OCI-LY1 (cell line): ENCODE measurements around the gene TADA1.

ENCODE experiments used
- H2AFZ ChIP-seq: fragments of 200-600 bp; sonication (generic), shearing (Covaris generic); 2 replicates; pipeline ENCODE4 v1.6.0; 2014; ENCODE audit warnings: antibody characterized with exemption, mild to moderate bottlenecking, low read length
- H3F3A ChIP-seq: fragments of 200-600 bp; sonication (generic), shearing (Covaris generic); 2 replicates; pipeline ENCODE4 v1.6.0; 2014; ENCODE audit warnings: mild to moderate bottlenecking, antibody characterized with exemption, low read length, moderate library complexity; ENCODE audit not compliant: insufficient read depth
- H3K27ac ChIP-seq: fragments of 200-600 bp; sonication (generic); 2 replicates; pipeline ENCODE4 v1.5.1; 2014; ENCODE audit warnings: low read length, mixed run types, mild to moderate bottlenecking, low read depth; ENCODE audit not compliant: poor library complexity, severe bottlenecking
- H3K27me3 ChIP-seq: fragments of 200-600 bp; sonication (generic); 2 replicates; pipeline ENCODE4 v1.6.0; 2014; ENCODE audit warnings: antibody characterized with exemption, mild to moderate bottlenecking, low read length, moderate library complexity; ENCODE audit not compliant: insufficient read depth
- H3K36me3 ChIP-seq: fragments of 200-600 bp; sonication (generic); 2 replicates; pipeline ENCODE4 v1.6.1; 2014; ENCODE audit warnings: mild to moderate bottlenecking, antibody characterized with exemption, low read length, moderate library complexity, mixed read lengths; ENCODE audit not compliant: insufficient read depth
- H3K4me1 ChIP-seq: fragments of 200-600 bp; sonication (generic); 2 replicates; pipeline ENCODE4 v1.5.1; 2014; ENCODE audit warnings: mild to moderate bottlenecking, low read length, moderate library complexity; ENCODE audit not compliant: insufficient read depth, severe bottlenecking
- H3K4me2 ChIP-seq: fragments of 200-600 bp; sonication (generic), shearing (Covaris generic); 2 replicates; pipeline ENCODE4 v1.6.1; 2014; ENCODE audit warnings: low read length
- H3K4me3 ChIP-seq: fragments of 200-600 bp; sonication (generic); 2 replicates; pipeline ENCODE4 v1.5.1; 2014; ENCODE audit warnings: low read length, low read depth, mild to moderate bottlenecking, mixed read lengths; ENCODE audit not compliant: poor library complexity, severe bottlenecking
- H3K79me2 ChIP-seq: fragments of 200-600 bp; shearing (Covaris generic); 2 replicates; pipeline ENCODE4 v1.6.1; 2016; ENCODE audit warnings: mixed run types, low read length, mixed read lengths; ENCODE audit not compliant: insufficient read depth
- H3K9ac ChIP-seq: fragments of 200-600 bp; sonication (generic), shearing (Covaris generic); 2 replicates; pipeline ENCODE4 v1.6.1; 2014; ENCODE audit warnings: mild to moderate bottlenecking, low read length, mixed read lengths
- H3K9me2 ChIP-seq: fragments of 200-600 bp; sonication (generic), shearing (Covaris generic); 2 replicates; pipeline ENCODE4 v1.6.1; 2014; ENCODE audit warnings: low read depth, mild to moderate bottlenecking, low read length, mixed read lengths
- H3K9me3 ChIP-seq: fragments of 200-600 bp; shearing (Covaris generic); 2 replicates; pipeline ENCODE4 v1.6.1; 2014; ENCODE audit warnings: low read length, mixed read lengths
- H4K20me1 ChIP-seq: fragments of 200-600 bp; sonication (generic), shearing (Covaris generic); 2 replicates; pipeline ENCODE4 v1.6.0; 2016; ENCODE audit warnings: mild to moderate bottlenecking, low read length; ENCODE audit not compliant: insufficient read depth
- EZH2 ChIP-seq: fragments of 200-600 bp; sonication (generic), shearing (Covaris generic); IDR thresholded peaks from 2 replicates; pipeline ENCODE4 v1.8.0; 2017; ENCODE audit warnings: borderline replicate concordance, mixed run types, mild to moderate bottlenecking, antibody characterized with exemption, low read length, moderate library complexity, mixed read lengths
- TF ChIP-seq, protein P1 (sequence below): fragments of 200-600 bp; sonication (generic), shearing (Covaris generic); IDR thresholded peaks from 2 replicates; pipeline ENCODE4 v1.5.1; 2017; ENCODE audit warnings: mild to moderate bottlenecking, antibody characterized with exemption, low read length, moderate library complexity, mixed read lengths

TADA1 gene

GRCh38 chr1:166900987-166901386, 24.9 kb upstream of the TADA1 start:
- no peak overlapping the region for H3K27ac ChIP-seq
- H3K36me3 ChIP-seq, result no peaks in the 10 kb centered on the region
- peaks cover 5% of the 10 kb centered on the region; the same call in 1 of the 2 replicates for H3K27me3 ChIP-seq
- no peaks in the 10 kb centered on the region; the same call in 1 of the 2 replicates for H3K9me3 ChIP-seq
- H3K9ac ChIP-seq, result no peak overlapping the region
- H4K20me1 ChIP-seq, result no peaks in the 10 kb centered on the region
- H2AFZ ChIP-seq, result no peak overlapping the region
- H3K4me2 ChIP-seq, result no peak overlapping the region
- no peaks in the 10 kb centered on the region for H3K4me1 ChIP-seq
- TF ChIP-seq, protein P1, sequence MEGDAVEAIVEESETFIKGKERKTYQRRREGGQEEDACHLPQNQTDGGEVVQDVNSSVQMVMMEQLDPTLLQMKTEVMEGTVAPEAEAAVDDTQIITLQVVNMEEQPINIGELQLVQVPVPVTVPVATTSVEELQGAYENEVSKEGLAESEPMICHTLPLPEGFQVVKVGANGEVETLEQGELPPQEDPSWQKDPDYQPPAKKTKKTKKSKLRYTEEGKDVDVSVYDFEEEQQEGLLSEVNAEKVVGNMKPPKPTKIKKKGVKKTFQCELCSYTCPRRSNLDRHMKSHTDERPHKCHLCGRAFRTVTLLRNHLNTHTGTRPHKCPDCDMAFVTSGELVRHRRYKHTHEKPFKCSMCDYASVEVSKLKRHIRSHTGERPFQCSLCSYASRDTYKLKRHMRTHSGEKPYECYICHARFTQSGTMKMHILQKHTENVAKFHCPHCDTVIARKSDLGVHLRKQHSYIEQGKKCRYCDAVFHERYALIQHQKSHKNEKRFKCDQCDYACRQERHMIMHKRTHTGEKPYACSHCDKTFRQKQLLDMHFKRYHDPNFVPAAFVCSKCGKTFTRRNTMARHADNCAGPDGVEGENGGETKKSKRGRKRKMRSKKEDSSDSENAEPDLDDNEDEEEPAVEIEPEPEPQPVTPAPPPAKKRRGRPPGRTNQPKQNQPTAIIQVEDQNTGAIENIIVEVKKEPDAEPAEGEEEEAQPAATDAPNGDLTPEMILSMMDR, result no peak
- TF ChIP-seq EZH2, result no peak
- no peaks in the 10 kb centered on the region for H3F3A ChIP-seq
- no peak overlapping the region for H3K4me3 ChIP-seq
- H3K79me2 ChIP-seq, result no peaks in the 10 kb centered on the region
- H3K9me2 ChIP-seq, result no peaks in the 10 kb centered on the region

GRCh38 chr1:166899769-166900168, 23.7 kb upstream of the TADA1 start:
- Histone ChIP-seq H3K4me3 (no peak overlapping the region), H3K9ac (no peak overlapping the region), H3K4me1 (no peaks in the 10 kb centered on the region), H3K27me3 (peaks cover 5% of the 10 kb centered on the region; the same call in 1 of the 2 replicates), H3K79me2 (no peaks in the 10 kb centered on the region), H3K4me2 (no peak overlapping the region), H3F3A (no peaks in the 10 kb centered on the region), H3K9me2 (no peaks in the 10 kb centered on the region), H3K27ac (no peak overlapping the region), H2AFZ (no peak overlapping the region), H3K36me3 (no peaks in the 10 kb centered on the region), H3K9me3 (no peaks in the 10 kb centered on the region; the same call in 1 of the 2 replicates), H4K20me1 (no peaks in the 10 kb centered on the region)
- TF ChIP-seq, protein P1, result no peak
- TF ChIP-seq EZH2, result no peak

- no peaks in the 10 kb centered on the region for H3K79me2 ChIP-seq
- no peaks in the 10 kb centered on the region for H3K4me1 ChIP-seq
- H3K4me2 ChIP-seq, result no peak overlapping the region
These were observed 19.7 kb upstream of the TADA1 start for GRCh38 chr1:166895766-166896165.

More at GRCh38 chr1:166895766-166896165, 19.7 kb upstream of the TADA1 start:
- no peak overlapping the region for H3K4me3 ChIP-seq
- H3F3A ChIP-seq, result no peaks in the 10 kb centered on the region
- TF ChIP-seq, protein P1, result no peak
- TF ChIP-seq EZH2, result no peak
- peaks cover 5% of the 10 kb centered on the region; the same call in 1 of the 2 replicates for H3K27me3 ChIP-seq
- H4K20me1 ChIP-seq, result no peaks in the 10 kb centered on the region
- H2AFZ ChIP-seq, result no peak overlapping the region
- no peak overlapping the region for H3K27ac ChIP-seq
- H3K9me3 ChIP-seq, result no peaks in the 10 kb centered on the region; the same call in 1 of the 2 replicates
- H3K36me3 ChIP-seq, result no peaks in the 10 kb centered on the region
- H3K9me2 ChIP-seq, result no peaks in the 10 kb centered on the region
- H3K9ac ChIP-seq, result no peak overlapping the region
